OCI-LY1 (cell line): ENCODE measurements around the gene PPIP5K2.

Experiments used
- H2AFZ ChIP-seq: fragments of 200-600 bp; sonication (generic), shearing (Covaris generic); 2 replicates; pipeline ENCODE4 v1.6.0; 2014; ENCODE audit warnings: antibody characterized with exemption, mild to moderate bottlenecking, low read length
- H3F3A ChIP-seq: fragments of 200-600 bp; sonication (generic), shearing (Covaris generic); 2 replicates; pipeline ENCODE4 v1.6.0; 2014; ENCODE audit warnings: mild to moderate bottlenecking, antibody characterized with exemption, low read length, moderate library complexity; ENCODE audit not compliant: insufficient read depth
- H3K27ac ChIP-seq: fragments of 200-600 bp; sonication (generic); 2 replicates; pipeline ENCODE4 v1.5.1; 2014; ENCODE audit warnings: low read length, mixed run types, mild to moderate bottlenecking, low read depth; ENCODE audit not compliant: poor library complexity, severe bottlenecking
- H3K27me3 ChIP-seq: fragments of 200-600 bp; sonication (generic); 2 replicates; pipeline ENCODE4 v1.6.0; 2014; ENCODE audit warnings: antibody characterized with exemption, mild to moderate bottlenecking, low read length, moderate library complexity; ENCODE audit not compliant: insufficient read depth
- H3K36me3 ChIP-seq: fragments of 200-600 bp; sonication (generic); 2 replicates; pipeline ENCODE4 v1.6.1; 2014; ENCODE audit warnings: mild to moderate bottlenecking, antibody characterized with exemption, low read length, moderate library complexity, mixed read lengths; ENCODE audit not compliant: insufficient read depth
- H3K4me1 ChIP-seq: fragments of 200-600 bp; sonication (generic); 2 replicates; pipeline ENCODE4 v1.5.1; 2014; ENCODE audit warnings: mild to moderate bottlenecking, low read length, moderate library complexity; ENCODE audit not compliant: insufficient read depth, severe bottlenecking
- H3K4me2 ChIP-seq: fragments of 200-600 bp; sonication (generic), shearing (Covaris generic); 2 replicates; pipeline ENCODE4 v1.6.1; 2014; ENCODE audit warnings: low read length
- H3K4me3 ChIP-seq: fragments of 200-600 bp; sonication (generic); 2 replicates; pipeline ENCODE4 v1.5.1; 2014; ENCODE audit warnings: low read length, low read depth, mild to moderate bottlenecking, mixed read lengths; ENCODE audit not compliant: poor library complexity, severe bottlenecking
- H3K79me2 ChIP-seq: fragments of 200-600 bp; shearing (Covaris generic); 2 replicates; pipeline ENCODE4 v1.6.1; 2016; ENCODE audit warnings: mixed run types, low read length, mixed read lengths; ENCODE audit not compliant: insufficient read depth
- H3K9ac ChIP-seq: fragments of 200-600 bp; sonication (generic), shearing (Covaris generic); 2 replicates; pipeline ENCODE4 v1.6.1; 2014; ENCODE audit warnings: mild to moderate bottlenecking, low read length, mixed read lengths
- H3K9me2 ChIP-seq: fragments of 200-600 bp; sonication (generic), shearing (Covaris generic); 2 replicates; pipeline ENCODE4 v1.6.1; 2014; ENCODE audit warnings: low read depth, mild to moderate bottlenecking, low read length, mixed read lengths
- H3K9me3 ChIP-seq: fragments of 200-600 bp; shearing (Covaris generic); 2 replicates; pipeline ENCODE4 v1.6.1; 2014; ENCODE audit warnings: low read length, mixed read lengths
- H4K20me1 ChIP-seq: fragments of 200-600 bp; sonication (generic), shearing (Covaris generic); 2 replicates; pipeline ENCODE4 v1.6.0; 2016; ENCODE audit warnings: mild to moderate bottlenecking, low read length; ENCODE audit not compliant: insufficient read depth
- CTCF ChIP-seq: fragments of 200-600 bp; sonication (generic), shearing (Covaris generic); IDR thresholded peaks from 2 replicates; pipeline ENCODE4 v1.5.1; 2017; ENCODE audit warnings: mild to moderate bottlenecking, antibody characterized with exemption, low read length, moderate library complexity, mixed read lengths
- EZH2 ChIP-seq: fragments of 200-600 bp; sonication (generic), shearing (Covaris generic); IDR thresholded peaks from 2 replicates; pipeline ENCODE4 v1.8.0; 2017; ENCODE audit warnings: borderline replicate concordance, mixed run types, mild to moderate bottlenecking, antibody characterized with exemption, low read length, moderate library complexity, mixed read lengths

Gene PPIP5K2

GRCh38 chr5:103210952-103211351 lies 90.9 kb downstream of the PPIP5K2 start:
- no peaks in the 10 kb centered on the region for H3K4me1 ChIP-seq
- H2AFZ ChIP-seq: no peak overlapping the region
- H3K9ac ChIP-seq: no peak overlapping the region
- H3K9me2 ChIP-seq: no peaks in the 10 kb centered on the region
- H4K20me1 ChIP-seq: no peaks in the 10 kb centered on the region
- H3K36me3 ChIP-seq: peaks cover 6% of the 10 kb centered on the region; the same call in 1 of the 2 replicates
- H3K9me3 ChIP-seq: no peaks in the 10 kb centered on the region
- H3K27ac ChIP-seq: no peak overlapping the region
- no peak overlapping the region for H3K4me2 ChIP-seq
- H3F3A ChIP-seq: no peaks in the 10 kb centered on the region
- no peaks in the 10 kb centered on the region for H3K79me2 ChIP-seq
- H3K4me3 ChIP-seq: no peak overlapping the region
- no peak for TF ChIP-seq EZH2
- no peak for TF ChIP-seq CTCF
- no peaks in the 10 kb centered on the region for H3K27me3 ChIP-seq

DNA sequence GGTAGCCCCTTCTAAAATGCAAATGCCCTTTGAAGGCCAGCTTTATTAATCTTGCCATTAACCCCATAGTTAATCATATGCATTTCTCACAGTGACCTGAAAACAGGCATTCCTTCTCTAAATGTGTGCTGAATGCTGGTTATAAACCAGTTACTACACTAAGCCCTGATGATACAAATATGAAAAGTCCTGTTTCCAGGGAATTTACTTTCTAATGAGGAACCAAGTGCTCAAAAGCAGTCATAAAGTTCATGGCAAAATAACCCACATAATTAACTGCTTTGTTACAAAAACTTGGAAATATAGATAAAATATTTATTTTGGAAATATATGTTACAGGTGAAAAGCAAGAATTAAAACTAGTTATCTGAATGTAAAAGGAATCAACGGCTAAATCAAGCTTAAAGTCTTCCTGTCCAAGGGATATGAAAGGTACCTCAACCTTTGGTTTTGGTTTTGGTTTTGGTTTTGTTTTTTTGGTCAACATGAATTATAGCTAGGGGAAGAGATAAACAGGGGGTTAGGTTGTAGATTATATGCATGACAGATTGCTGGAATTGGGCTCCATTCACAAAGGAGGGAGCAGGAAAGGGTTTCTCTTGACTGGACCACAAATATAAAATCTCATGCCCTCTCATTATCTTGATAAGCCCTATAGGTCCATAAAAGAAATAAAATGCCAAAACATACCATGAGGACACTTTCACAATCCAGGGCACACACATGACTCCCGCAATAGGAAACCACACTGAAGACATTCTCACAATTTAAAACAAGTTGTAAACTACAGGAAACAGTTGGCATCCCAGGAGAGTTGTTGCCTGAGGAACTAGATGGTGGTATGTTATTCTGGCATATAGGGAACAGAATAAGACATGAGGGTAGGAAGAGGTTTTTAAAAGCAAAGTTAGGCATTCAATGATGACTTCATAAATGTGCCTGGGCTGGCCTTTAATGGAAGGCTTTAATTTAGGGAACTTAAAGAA lies 91.8 kb downstream of the PPIP5K2 start:
- H3K9ac ChIP-seq: no peak overlapping the region
- no peak for TF ChIP-seq EZH2
- no peak for TF ChIP-seq CTCF
- no peak overlapping the region for H3K27ac ChIP-seq
- no peak overlapping the region for H2AFZ ChIP-seq
- no peak overlapping the region for H3K4me2 ChIP-seq
- no peaks in the 10 kb centered on the region for H4K20me1 ChIP-seq
- no peaks in the 10 kb centered on the region for H3K27me3 ChIP-seq
- no peaks in the 10 kb centered on the region for H3K79me2 ChIP-seq
- no peaks in the 10 kb centered on the region for H3K4me1 ChIP-seq
- no peaks in the 10 kb centered on the region for H3K9me3 ChIP-seq
- no peaks in the 10 kb centered on the region for H3F3A ChIP-seq
- H3K36me3 ChIP-seq: no peaks in the 10 kb centered on the region
- H3K4me3 ChIP-seq: no peak overlapping the region
- H3K9me2 ChIP-seq: no peaks in the 10 kb centered on the region

- H3K4me2 ChIP-seq: no peak overlapping the region
These were observed 96.0 kb downstream of the PPIP5K2 start for GRCh38 chr5:103216137-103216536.

More at GRCh38 chr5:103216137-103216536, 96.0 kb downstream of the PPIP5K2 start:
- no peaks in the 10 kb centered on the region for H4K20me1 ChIP-seq
- no peak for TF ChIP-seq EZH2
- TF ChIP-seq CTCF: no peak
- no peaks in the 10 kb centered on the region for H3K79me2 ChIP-seq
- no peak overlapping the region for H3K9ac ChIP-seq
- H3K4me1 ChIP-seq: no peaks in the 10 kb centered on the region
- H3K27me3 ChIP-seq: no peaks in the 10 kb centered on the region
- no peaks in the 10 kb centered on the region for H3K9me3 ChIP-seq
- no peaks in the 10 kb centered on the region for H3K9me2 ChIP-seq
- no peaks in the 10 kb centered on the region for H3K36me3 ChIP-seq
- no peak overlapping the region for H3K27ac ChIP-seq
- H3F3A ChIP-seq: no peaks in the 10 kb centered on the region
- H2AFZ ChIP-seq: no peak overlapping the region
- H3K4me3 ChIP-seq: no peak overlapping the region
